ENCODE results near the gene CCNYL1.
"Not testable (repeated sequence)": the region's sequence is repeated elsewhere in the genome, so short reads cannot be mapped to it uniquely, and the experiment has no call there.

The CCNYL1 gene

GRCh38 chr2:207734636-207735512 lies 23.4 kb downstream of the CCNYL1 start:
- no peak for DNase-seq (ENCODE audit: low read depth, low spot score)

GRCh38 chr2:207735513-207735859 lies 24.0 kb downstream of the CCNYL1 start:
- not testable (repeated sequence) for DNase-seq (ENCODE audit: low read depth, low spot score)

GRCh38 chr2:207743514-207743913 lies 32.1 kb downstream of the CCNYL1 start:
- DNase-seq (ENCODE audit: low read depth, low spot score): no peak

- DNase-seq (ENCODE audit: low read depth, low spot score): no peak
These were observed 32.6 kb downstream of the CCNYL1 start for GRCh38 chr2:207744050-207744449.

- no peak for DNase-seq (ENCODE audit: low read depth, low spot score)
These were observed 33.0 kb downstream of the CCNYL1 start for GRCh38 chr2:207744451-207744850.

GRCh38 chr2:207746131-207746530 lies 34.7 kb downstream of the CCNYL1 start:
- no peak for DNase-seq (ENCODE audit: low read depth, low spot score)

- no peak for DNase-seq (ENCODE audit: low read depth, low spot score)
These were observed 36.5 kb downstream of the CCNYL1 start for GRCh38 chr2:207747653-207748560.

GRCh38 chr2:207748993-207749392 lies 37.6 kb downstream of the CCNYL1 start:
- DNase-seq (ENCODE audit: low read depth, low spot score): no peak

- DNase-seq (ENCODE audit: low read depth, low spot score): no peak
These were observed 38.4 kb downstream of the CCNYL1 start for GRCh38 chr2:207749873-207750272.

- no peak for DNase-seq (ENCODE audit: low read depth, low spot score)
These were observed 38.9 kb downstream of the CCNYL1 start for GRCh38 chr2:207750345-207750744.

GRCh38 chr2:207750876-207751275 lies 39.4 kb downstream of the CCNYL1 start:
- no peak for DNase-seq (ENCODE audit: low read depth, low spot score)

GRCh38 chr2:207753688-207754087 lies 42.2 kb downstream of the CCNYL1 start:
- DNase-seq (ENCODE audit: low read depth, low spot score): not testable (repeated sequence)

GRCh38 chr2:207754498-207755383 lies 43.3 kb downstream of the CCNYL1 start:
- DNase-seq (ENCODE audit: low read depth, low spot score): no peak

- DNase-seq (ENCODE audit: low read depth, low spot score): no peak
These were observed 46.6 kb downstream of the CCNYL1 start for GRCh38 chr2:207758025-207758424.

- no peak for DNase-seq (ENCODE audit: low read depth, low spot score)
These were observed 48.5 kb downstream of the CCNYL1 start for GRCh38 chr2:207759890-207760289.

GRCh38 chr2:207760453-207760852 lies 49.0 kb downstream of the CCNYL1 start:
- DNase-seq (ENCODE audit: low read depth, low spot score): no peak

- not testable (repeated sequence) for DNase-seq (ENCODE audit: low read depth, low spot score)
These were observed 50.0 kb downstream of the CCNYL1 start for GRCh38 chr2:207761426-207761825.

GRCh38 chr2:207762146-207762545 lies 50.7 kb downstream of the CCNYL1 start:
- DNase-seq (ENCODE audit: low read depth, low spot score): no peak

GRCh38 chr2:207763303-207763917 lies 52.0 kb downstream of the CCNYL1 start:
- no peak for DNase-seq (ENCODE audit: low read depth, low spot score)

GRCh38 chr2:207764096-207764630 lies 52.7 kb downstream of the CCNYL1 start:
- DNase-seq (ENCODE audit: low read depth, low spot score): no peak

- DNase-seq (ENCODE audit: low read depth, low spot score): no peak
These were observed 54.1 kb downstream of the CCNYL1 start for GRCh38 chr2:207765547-207765946.
